D341Med (cell line): ENCODE results near the gene CADPS2.

ENCODE experiments used
- DNase-seq: peaks from one replicate; pipeline ENCODE4 v3.0.0; 2012; ENCODE audit warnings: low spot score

CADPS2 gene

DNA sequence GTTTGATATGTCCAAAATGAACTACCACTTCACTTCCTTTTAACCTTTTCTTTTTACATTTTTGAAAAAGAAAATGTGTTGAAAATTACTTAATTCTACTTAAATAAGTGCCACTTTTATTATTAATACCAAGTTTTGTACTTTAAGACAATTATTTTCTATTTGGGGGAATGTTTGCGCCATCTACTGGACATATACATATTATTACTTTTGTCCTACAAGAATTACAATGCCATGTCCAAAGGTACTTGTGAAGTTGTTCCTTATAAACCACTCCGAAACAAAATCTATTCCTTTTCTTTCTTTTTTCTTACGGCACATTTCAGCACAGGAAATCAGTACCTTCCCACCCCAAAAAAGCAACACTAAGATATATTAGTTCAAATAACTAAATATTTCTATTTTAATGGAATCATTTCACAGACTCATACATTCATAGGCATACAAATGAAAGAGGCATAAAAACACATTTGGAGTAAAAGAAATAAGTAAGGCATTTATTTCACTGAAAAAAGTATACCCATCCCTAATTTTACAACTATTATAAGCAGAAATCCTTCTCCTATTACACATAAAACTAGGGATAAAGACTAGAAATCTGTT is 357.3 kb downstream of the CADPS2 start:
- DNase-seq, result no peak

- DNase-seq, result no peak
Measured at GRCh38 chr7:122525355-122525754, 360.9 kb downstream of the CADPS2 start.

DNA sequence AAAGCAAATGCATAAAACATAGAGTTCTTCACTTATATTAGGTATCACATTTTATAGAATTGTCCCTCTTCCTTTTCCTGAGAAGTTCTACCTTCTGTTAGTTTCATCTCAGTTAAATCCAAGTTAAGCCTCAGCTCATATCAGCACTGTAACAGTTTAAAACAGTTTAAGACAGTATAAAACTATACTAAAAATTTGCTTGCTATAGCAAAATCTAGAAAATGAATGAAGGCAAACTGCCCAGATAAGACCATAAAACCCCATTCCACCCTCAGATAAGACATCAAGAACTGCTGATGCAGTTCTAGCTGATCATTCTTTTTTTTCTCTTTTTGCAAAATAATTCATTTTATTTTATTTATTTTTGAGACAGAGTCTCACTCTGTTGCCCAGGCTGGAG is 364.5 kb downstream of the CADPS2 start:
- no peak for DNase-seq

GRCh38 chr7:122520971-122521555 is 365.2 kb downstream of the CADPS2 start:
- no peak for DNase-seq

DNA sequence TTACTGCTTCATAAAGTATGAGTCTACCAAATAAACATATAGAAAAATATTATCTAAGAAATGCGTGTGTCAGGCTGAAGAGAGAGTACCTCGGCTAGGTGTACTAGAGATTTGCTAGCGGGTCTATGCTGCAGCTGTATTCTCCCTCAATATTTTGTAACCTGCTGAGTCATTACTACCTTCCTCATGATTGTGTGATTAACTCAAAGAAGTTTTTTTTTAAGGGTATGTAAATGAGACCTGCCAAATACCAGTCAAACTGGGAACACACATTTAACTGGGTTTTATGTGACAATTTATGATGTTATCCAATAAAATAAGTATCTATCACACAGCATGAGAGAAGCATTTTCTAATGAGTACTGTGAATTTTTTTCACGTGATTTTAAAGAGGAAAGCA is 367.8 kb downstream of the CADPS2 start:
- DNase-seq, result no peak

DNA sequence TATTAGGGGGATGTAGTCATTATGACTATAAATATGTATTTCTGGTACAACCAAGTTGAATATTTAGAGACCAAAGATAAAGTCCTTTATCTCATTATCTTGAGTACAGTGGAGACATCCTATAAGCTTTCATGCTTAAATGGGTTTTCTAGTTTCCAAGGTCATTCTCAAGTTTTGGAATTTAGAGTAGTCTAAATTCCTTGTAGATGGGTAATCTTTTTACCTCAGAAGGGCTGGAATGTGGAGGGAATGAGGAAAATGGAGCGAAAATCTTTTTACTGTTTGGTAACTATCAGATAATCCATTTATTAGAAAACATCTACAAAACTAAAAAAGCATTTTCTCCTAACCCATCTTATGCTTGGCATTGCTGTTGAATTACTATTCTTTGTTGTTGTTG is 368.7 kb downstream of the CADPS2 start:
- no peak for DNase-seq

GRCh38 chr7:122515404-122515803 is 370.9 kb downstream of the CADPS2 start:
- no peak for DNase-seq

DNA sequence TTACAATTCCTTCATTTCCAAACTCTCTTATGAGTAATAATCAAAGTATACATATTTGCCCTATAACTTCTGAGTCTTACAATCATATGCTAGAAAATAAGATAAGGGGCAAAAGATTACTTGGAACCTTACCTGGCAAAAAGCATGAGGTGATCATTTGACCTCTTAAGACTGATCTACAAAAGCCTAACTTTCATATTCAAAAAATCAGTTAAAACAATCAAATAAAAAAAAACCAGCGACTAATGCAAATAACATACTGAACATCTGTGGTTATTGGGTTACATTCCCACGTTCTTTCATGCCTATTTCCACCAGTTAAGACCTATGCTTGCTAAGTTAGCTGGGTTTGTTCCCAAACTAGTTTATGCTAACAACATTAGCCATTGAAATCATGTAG is 375.0 kb downstream of the CADPS2 start:
- DNase-seq, result no peak

GRCh38 chr7:122507591-122507990 is 378.7 kb downstream of the CADPS2 start:
- no peak for DNase-seq

DNA sequence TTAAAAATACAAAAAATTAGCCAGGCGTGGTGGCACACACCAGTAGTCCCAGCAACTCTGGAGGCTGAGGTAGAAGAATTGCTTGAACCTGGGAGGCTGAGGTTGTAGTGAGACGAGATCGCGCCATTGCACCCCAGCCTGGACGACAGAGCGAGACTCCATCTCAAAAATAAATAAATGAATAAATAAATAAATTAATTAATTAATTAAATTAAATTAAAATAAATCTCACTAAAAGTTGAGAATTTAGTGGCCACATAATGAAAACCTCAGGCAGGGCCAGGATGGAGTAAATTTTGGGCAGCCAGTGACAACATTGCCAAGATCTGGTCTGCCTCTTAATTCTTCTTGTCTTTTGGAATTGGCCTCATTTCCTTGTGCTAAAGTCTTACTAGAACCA is 394.3 kb downstream of the CADPS2 start:
- no peak for DNase-seq

- no peak for DNase-seq
Measured at GRCh38 chr7:122488241-122488640, 398.0 kb downstream of the CADPS2 start.

- no peak for DNase-seq
Measured at GRCh38 chr7:122487131-122487530, 399.1 kb downstream of the CADPS2 start.

DNA sequence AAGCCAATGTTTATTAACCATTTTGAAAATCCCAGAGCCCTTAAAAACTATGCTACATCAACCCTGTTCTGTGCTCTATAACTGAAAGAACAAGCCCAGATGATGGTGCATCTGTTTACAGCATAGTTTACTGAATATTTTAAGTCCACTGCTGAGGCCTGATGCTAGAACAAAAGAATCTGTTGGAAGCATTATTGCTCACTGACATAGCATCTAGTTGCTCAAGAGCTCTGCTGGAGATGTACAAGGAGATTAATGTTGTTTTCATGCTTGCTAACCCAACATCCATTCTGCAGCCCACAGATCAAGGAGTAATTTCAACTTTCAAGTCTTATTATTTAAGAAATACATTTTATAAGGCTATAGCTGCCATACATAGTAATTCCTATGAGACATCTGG is 400.4 kb downstream of the CADPS2 start:
- DNase-seq, result no peak

DNA sequence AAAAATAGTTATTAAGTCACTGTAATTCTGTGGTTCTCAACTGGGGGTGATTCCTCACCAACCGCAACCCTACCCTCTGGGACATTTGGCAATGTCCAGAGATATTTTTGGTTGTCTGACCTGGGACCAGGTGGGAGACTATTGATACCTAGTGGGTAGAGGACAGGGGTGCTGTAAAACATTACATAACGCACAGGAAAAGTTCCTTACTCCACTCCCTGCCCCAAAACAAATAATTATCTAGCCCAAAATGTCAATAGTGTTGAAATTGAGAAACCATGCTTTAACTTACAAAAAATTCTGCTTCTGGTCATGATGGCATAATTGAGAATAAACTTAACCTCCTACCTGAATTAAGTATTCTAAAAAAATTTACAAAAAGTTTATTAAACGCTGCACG is 404.0 kb downstream of the CADPS2 start:
- DNase-seq, result no peak

GRCh38 chr7:122470859-122471258 is 415.4 kb downstream of the CADPS2 start:
- no peak for DNase-seq

DNA sequence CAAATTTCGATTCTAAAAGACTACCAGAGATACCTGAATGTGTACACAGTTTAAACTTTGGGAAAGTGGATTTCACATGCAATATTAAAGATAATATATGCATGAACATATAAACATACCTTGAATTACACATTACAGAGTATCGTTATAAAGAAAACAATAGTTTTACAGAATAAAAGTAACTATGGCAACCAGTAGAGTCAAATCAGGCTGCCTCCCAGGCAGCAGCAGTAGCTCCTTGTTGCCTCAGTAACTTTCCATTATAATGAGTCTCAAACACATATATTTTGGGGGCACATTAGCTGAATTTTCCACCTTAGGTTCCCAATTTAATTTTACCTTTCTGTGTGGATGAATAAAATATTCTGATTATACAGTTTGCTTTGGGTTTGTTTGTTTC is 417.3 kb downstream of the CADPS2 start:
- DNase-seq, result no peak

DNA sequence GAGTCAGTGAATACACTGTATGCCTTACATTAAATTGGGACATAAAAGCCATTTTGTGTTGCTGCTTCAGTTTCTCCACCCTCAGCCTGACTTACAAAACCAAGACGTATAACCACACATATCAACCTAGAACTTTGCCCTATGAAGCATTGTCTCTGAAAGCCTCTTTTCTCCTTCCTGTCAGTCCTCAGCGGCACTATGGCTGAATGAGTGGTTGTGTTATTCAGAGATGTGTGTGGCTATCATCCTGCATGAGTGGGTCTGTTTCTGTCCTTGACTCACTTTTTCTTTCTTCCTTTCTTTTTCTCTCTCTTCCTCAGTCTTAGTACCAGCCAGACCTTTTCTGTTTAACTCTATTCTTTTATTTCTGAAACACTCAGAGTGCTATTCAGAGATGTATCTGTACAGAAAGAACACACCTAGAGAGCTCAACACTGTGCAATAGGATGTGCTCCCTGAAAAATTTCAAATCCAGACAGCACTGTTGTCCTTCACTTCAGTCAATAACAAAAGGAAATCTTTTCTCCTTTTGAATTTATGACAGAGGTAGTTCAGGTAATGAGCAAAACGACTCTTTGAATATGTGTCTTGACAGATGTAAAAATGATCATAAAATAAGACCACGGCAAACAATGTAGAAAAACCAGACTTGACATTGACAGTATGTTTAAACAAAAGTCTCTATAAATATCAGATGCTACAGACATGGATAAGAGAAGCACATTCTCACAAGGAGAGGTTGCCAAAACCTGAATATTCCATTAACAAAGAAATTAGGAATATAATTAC is 418.4 kb downstream of the CADPS2 start:
- no peak for DNase-seq

GRCh38 chr7:122465296-122465695 is 421.0 kb downstream of the CADPS2 start:
- DNase-seq, result no peak

DNA sequence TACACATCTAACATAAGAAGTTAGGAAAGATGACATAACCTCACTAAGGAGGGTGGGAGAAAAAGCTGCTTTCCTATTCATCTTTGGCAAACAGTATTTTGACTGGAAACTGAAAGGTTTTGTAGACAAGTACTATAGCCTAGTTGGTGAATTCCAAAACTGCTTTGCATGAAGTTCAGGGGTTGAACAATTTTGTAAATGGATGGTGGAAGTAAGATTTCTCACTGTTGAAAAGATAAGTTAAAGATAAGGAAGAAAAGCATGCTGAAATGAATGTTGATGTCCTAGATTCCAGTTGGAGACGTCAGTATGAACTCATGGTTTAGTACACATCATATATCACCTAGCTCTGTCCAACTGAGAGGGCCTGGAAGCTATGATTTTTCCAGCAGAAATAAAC is 422.6 kb downstream of the CADPS2 start:
- no peak for DNase-seq

DNA sequence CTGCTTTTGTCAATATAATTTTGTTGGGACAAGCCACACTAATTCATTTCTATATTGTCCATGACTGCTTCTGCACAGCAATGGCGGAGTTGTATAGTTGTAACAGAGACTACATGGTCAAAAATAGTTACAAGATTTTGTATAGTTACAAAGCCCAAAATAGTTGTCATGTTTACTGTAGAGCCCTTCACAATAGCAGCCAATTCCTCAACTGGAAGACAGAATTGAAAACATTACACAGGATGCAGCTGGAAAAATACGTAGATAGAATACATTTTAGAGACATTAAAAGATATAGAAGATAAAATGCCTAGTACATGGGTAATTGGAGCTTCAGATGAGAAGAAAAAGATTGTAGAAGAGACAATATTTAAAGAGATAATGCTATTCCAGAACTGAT is 425.3 kb downstream of the CADPS2 start:
- no peak for DNase-seq

DNA sequence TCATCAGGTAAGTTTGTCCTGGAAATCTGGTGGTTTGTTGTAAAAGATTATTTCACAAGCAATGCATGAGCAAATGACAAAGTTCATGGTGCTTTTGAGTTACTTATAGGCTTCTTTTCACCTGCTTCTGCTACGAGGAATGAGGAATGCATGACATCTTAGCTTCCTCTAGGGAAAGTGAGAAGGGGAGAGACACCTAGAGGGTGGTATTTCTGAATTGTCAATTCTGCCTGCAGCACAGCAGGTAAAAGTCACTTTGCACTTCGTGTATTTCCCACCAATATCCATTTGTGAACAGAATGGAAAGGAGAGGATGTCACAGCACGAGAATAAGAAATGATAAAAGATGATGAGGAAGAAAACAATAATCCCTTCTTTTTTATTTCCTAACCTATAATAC is 428.3 kb downstream of the CADPS2 start:
- DNase-seq, result no peak

DNA sequence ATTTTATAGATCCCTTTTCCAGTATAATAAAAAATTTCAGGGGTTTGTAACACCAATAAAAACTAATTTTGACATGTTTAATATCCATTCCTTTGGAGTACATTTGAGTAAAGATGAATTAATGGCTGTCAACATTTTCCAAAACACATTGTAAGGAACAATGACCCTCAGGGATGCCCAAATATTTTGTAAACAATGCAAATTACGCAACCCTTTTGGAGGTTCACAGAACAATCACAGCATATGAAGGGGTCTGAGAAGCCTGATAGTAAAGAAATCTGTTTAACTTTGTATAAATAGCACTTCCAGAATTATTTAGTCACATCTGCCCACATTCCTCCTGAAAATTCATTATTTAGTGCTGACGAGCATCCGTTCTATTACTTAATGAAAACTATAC is 428.9 kb downstream of the CADPS2 start:
- no peak for DNase-seq

DNA sequence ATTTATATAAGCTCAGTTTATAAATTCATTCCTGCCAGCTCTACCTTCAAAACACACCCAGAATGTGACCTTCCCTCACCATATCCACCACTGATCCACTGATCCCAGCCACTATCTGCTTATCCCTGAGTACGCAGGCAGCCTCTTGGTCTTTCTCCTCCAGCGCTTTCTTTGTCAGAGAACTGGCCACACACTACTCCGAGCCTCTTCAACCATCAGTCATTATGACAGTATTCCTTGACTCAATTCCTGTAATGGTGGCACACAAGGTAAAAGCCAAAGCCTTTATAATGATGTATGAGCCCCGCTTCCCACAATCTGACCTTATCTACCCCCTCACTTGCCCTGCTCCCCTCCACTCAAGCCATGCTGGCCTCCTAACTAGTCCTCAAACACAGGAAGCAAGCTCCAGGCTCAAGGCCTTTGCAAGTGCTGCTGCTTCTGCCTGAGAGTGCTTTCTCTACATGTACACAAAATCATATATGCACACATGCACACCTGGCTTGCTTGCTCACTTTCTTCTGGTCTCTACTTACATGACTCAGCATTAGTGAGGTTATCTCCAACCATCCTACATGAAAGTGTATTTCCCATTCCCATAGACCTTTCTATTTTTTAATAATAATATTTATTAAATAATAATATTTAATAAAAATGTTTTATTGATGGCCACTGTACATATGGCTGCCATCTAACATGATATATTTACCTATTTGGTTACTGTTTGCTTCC is 431.3 kb downstream of the CADPS2 start:
- no peak for DNase-seq
